GM18909 (cell line): Measurements from ENCODE around the gene NBPF20.
A peak's percentile ranks its signal among the peaks of the same experiment; 100 is the strongest.
"Not testable (repeated sequence)": the region's sequence is repeated elsewhere in the genome, so short reads cannot be mapped to it uniquely, and the experiment has no call there.

Experiments
- ATAC-seq: cut with Tn5 transposase; IDR thresholded peaks from one replicate; pipeline ENCODE4 v1.9.1; 2021; ENCODE audit warnings: mild to moderate bottlenecking; ENCODE audit not compliant: unreplicated experiment, poor library complexity

Gene NBPF20

GRCh38 chr1:145431363-145432256 lies 6.2 kb upstream of the NBPF20 start:
- not testable (repeated sequence) for ATAC-seq

DNA sequence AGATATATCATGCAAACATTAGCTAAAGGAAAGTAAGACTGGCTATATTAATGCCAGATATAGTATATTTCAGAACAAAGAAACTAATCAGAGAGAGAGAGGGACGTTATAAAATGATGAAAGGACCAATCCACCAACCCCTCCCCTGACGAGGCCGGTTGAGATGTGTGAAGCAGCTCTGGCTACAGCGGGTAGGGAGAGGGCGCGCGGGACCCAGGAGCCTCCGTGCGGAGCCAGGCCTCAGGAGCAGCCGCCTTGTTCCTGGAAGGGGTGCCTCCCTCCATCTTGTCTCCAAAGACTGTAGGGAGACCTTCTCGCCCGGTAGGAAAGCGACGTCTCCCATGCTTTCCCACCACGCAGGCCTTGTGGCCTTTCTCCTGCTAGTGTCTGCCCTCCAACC lies 5.4 kb upstream of the NBPF20 start:
- not testable (repeated sequence) for ATAC-seq

DNA sequence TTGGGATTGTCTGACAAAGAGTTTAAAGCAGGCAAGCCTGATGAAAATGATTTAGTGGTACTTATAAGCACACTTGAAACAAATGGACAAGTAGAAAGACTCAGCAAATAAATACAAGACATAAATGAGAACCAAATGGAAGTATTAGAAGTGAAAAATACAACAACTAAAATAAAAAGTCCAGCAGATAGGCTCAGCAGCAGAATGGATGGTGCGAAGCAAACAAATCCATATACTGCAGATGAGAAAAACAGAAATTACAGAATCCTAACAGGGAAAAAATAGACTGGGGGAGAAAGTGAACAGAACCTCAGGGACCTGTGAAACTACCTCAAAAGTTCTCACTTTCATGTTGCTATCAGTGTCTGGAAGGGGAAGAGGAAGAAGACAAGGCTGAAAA lies 3.9 kb upstream of the NBPF20 start:
- not testable (repeated sequence) for ATAC-seq

- ATAC-seq = peak; percentile 72
Observed at GRCh38 chr1:145424612-145425435, 579 bp downstream of the NBPF20 start.

DNA sequence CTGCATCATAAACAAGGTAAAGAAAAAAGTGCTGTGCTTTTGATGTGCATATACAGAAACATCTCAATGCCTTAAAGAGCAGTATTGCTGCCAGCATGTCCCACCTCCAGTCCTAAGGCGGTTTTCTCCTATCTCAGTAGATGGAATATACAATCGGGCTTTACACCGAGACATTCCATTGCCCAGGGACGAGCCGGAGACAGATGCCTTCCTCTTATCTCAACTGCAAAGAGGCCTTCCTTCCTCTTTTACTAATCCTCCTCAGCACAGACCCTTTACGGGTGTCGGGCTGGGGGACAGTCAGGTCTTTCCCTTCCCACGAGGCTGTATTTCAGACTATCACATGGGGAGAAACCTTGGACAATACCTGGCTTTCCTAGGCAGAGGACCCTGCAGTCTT lies 10.3 kb downstream of the NBPF20 start:
- not testable (repeated sequence) for ATAC-seq

- not testable (repeated sequence) for ATAC-seq
Observed at GRCh38 chr1:145407266-145407665, 18.1 kb downstream of the NBPF20 start.

- not testable (repeated sequence) for ATAC-seq
Observed at GRCh38 chr1:145404949-145405348, 20.5 kb downstream of the NBPF20 start.

- not testable (repeated sequence) for ATAC-seq
Observed at GRCh38 chr1:145400701-145401100, 24.7 kb downstream of the NBPF20 start.
